Calu3 (cell line): ENCODE results near the gene STX12. TPM values are rescaled to one million over a fixed set of nuclear protein-coding genes. Genes with fewer than 3 reads are reported as not detected.
"Not testable (repeated sequence)": the region's sequence is repeated elsewhere in the genome, so short reads cannot be mapped to it uniquely, and the experiment has no call there.

Experiments
- BruUV-seq: library from RNA; stranded (reverse); fragments of 400-500 nt; replicated peaks from 2 replicates; lab custom pipeline; 2021; lab: Mats Ljungman, UMichigan
- CTCF ChIA-PET: fragments of 300-600 bp; sonication (Branson Sonifier 250); formaldehyde crosslinking; loops from one replicate; lab custom pipeline; 2022; ENCODE audit warnings: antibody characterized with exemption; lab: Charles Lee
- DNase-seq: peaks from one replicate; pipeline ENCODE4 v3.0.0; 2022
- H3K27ac Mint-ChIP-seq: one replicate; pipeline ENCODE4 v1.8.0; 2022; ENCODE audit warnings: mixed read lengths; ENCODE audit not compliant: unreplicated experiment
- H3K27me3 Mint-ChIP-seq: one replicate; pipeline ENCODE4 v1.8.0; 2022; ENCODE audit warnings: mixed read lengths; ENCODE audit not compliant: unreplicated experiment
- H3K36me3 Mint-ChIP-seq: one replicate; pipeline ENCODE4 v1.8.0; 2022; ENCODE audit warnings: mild to moderate bottlenecking, moderate library complexity, mixed read lengths; ENCODE audit not compliant: insufficient read depth, unreplicated experiment
- H3K4me1 Mint-ChIP-seq: one replicate; pipeline ENCODE4 v1.8.0; 2022; ENCODE audit warnings: mild to moderate bottlenecking, low read depth, mixed read lengths; ENCODE audit not compliant: unreplicated experiment
- H3K4me3 Mint-ChIP-seq: one replicate; pipeline ENCODE4 v1.8.0; 2022; ENCODE audit warnings: mild to moderate bottlenecking, low read depth, moderate library complexity, mixed read lengths; ENCODE audit not compliant: unreplicated experiment
- H3K9me3 Mint-ChIP-seq: one replicate; pipeline ENCODE4 v1.8.0; 2022; ENCODE audit warnings: low read depth, mixed read lengths; ENCODE audit not compliant: unreplicated experiment
- CTCF ChIP-seq: fragments of 200-600 bp; IDR thresholded peaks from one replicate; pipeline ENCODE4 v1.8.0; 2022; ENCODE audit warnings: antibody characterized with exemption; ENCODE audit not compliant: unreplicated experiment
- intact Hi-C: fragments of 100-400 bp; cut with micrococcal nuclease; formaldehyde crosslinking; loops from one replicate; pipeline ENCODE4 v1.10.0; 2022; ENCODE audit not compliant: unreplicated experiment
- total RNA-seq: library from RNA; stranded (reverse); gene quantifications from 2 replicates; pipeline ENCODE4 v1.2.3, GENCODE V29; 2022

Gene STX12
- total RNA-seq, 1 experiment from 2014 or later, result 23.4 TPM

- peaks cover 12% of the 10 kb centered on the region for H3K4me1 Mint-ChIP-seq
- H3K36me3 Mint-ChIP-seq, result peaks cover 10% of the 10 kb centered on the region
- no peak overlapping the region for H3K27ac Mint-ChIP-seq
- intact Hi-C loops, result no loop called here
- H3K9me3 Mint-ChIP-seq, result no peaks in the 10 kb centered on the region
- H3K27me3 Mint-ChIP-seq, result no peaks in the 10 kb centered on the region
- BruUV-seq, result no TSS peak
- H3K4me3 Mint-ChIP-seq, result no peak overlapping the region
- no peak for TF ChIP-seq CTCF
- CTCF ChIA-PET, result interaction anchor here (0.6 kb wide), 1 partner anchor 175 kb away, joined by 5 read pairs; no protein-coding TSS in a partner anchor
- DNase-seq, result no peak
Measured at GRCh38 chr1:27869719-27870085, 96.7 kb downstream of the STX12 start.

- DNase-seq, CTCF ChIA-PET, H3K36me3 Mint-ChIP-seq, BruUV-seq, H3K27ac Mint-ChIP-seq, H3K27me3 Mint-ChIP-seq, H3K9me3 Mint-ChIP-seq, intact Hi-C loops, H3K4me3 Mint-ChIP-seq: not testable (repeated sequence)
- peaks cover 17% of the 10 kb centered on the region for H3K4me1 Mint-ChIP-seq
Measured at GRCh38 chr1:27871076-27871475, 98.1 kb downstream of the STX12 start.

GRCh38 chr1:27872059-27872801 is 99.2 kb downstream of the STX12 start, which contains the start of gene THEMIS2:
TSS of gene THEMIS2 (plus strand) at chr1:27872544. CDS start at chr1:27872572, 28 bp downstream.
- peak; percentile 68 for DNase-seq
- Mint-ChIP-seq H3K27me3 (no peaks in the 10 kb centered on the region), H3K27ac (peak within 1 kb of the TSS; percentile 4), H3K36me3 (peaks cover 10% of the 10 kb centered on the region), H3K9me3 (no peaks in the 10 kb centered on the region), H3K4me3 (peak within 1 kb of the TSS; percentile 74), H3K4me1 (peaks cover 17% of the 10 kb centered on the region)
- TF ChIP-seq CTCF, result no peak
- intact Hi-C loops, result no loop called here
- BruUV-seq, result no TSS peak
- CTCF ChIA-PET, result no interaction called here

GRCh38 chr1:27872802-27873551 is 100.0 kb downstream of the STX12 start:
- BruUV-seq, result TSS peak; percentile 78
- Mint-ChIP-seq H3K27me3 (no peaks in the 10 kb centered on the region), H3K9me3 (no peaks in the 10 kb centered on the region), H3K36me3 (peaks cover 10% of the 10 kb centered on the region), H3K27ac (peak overlapping the region; percentile 4), H3K4me1 (peaks cover 17% of the 10 kb centered on the region), H3K4me3 (peak overlapping the region; percentile 74)
- CTCF ChIA-PET, result no interaction called here
- intact Hi-C loops, result no loop called here
- no peak for TF ChIP-seq CTCF
- DNase-seq, result peak; percentile 4
